CD4-positive, alpha-beta T cell treated with Interleukin-4 for 4 hours (primary cell): Measurements from ENCODE around the gene PUM2.

ENCODE experiments used
- DNase-seq: peaks from one replicate; pipeline ENCODE4 v3.0.0-alpha.2; 2020

The PUM2 gene

DNA sequence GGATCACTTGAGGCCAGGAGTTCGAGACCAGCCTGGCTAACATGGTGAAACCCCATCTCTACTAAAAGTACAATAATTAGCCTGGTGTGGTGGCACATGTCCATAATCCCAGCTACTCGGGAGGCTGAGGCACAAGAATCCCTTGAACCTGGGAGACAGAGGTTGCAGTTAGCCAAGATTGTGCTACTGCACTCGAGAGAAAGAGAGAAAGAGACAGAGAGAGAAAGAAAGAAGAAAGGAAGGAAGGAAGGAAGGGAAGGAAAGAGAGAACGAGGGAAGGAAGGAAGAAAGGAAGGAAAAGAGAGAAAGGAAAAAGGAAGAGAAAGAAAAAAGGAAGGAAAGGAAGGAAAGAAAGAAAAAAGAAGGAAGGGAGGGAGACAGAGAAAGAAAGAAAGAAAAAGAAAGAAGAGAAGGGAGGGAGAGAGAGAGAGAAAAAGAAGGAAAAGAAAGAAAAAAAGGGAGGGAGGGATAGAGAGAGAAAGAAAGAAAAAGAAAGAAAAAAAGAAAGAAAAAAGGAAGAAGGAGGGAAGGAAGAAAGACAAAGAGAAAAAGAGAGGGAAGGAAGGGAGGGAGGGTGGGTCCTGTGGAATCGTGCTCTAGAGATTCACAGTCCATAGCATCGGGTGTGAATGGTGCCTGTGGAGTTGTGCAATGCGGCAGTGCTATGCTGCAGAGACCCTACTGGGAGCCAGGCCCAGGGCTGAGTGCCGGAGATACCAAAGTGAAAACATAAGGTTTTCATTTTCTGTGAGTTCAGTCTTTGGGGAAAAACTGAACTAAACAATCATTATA lies 121.1 kb downstream of the PUM2 start:
- no peak for DNase-seq

DNA sequence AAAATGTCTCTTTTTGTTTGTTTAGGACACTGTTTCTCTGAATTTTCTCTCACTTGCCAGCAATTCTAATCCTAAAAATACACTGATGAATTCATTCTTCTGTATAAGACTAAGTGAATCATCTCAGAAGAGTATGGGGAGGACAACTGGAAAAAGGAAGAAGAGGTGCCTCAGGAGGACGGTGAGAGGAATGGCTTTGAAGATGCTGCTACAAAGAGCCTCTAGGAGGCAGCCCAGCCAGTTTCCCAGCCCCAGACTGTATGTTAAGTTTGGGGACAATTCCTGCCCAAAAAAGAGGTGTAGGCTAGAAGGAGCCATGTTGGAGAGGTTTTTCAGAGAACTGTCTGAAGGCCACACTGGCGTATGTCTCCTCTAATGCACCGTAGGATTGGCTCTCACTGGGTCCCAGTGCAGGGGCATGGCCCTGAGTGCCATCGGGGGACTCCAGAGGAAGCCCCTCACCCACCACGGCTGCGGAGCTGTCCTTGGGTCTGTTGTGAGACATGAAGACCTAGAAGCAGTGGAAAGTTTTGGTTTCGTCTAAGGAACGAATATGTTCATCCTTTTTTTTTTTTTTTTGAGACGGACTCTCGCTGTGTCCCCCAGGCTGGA lies 122.6 kb downstream of the PUM2 start:
- DNase-seq: no peak

DNA sequence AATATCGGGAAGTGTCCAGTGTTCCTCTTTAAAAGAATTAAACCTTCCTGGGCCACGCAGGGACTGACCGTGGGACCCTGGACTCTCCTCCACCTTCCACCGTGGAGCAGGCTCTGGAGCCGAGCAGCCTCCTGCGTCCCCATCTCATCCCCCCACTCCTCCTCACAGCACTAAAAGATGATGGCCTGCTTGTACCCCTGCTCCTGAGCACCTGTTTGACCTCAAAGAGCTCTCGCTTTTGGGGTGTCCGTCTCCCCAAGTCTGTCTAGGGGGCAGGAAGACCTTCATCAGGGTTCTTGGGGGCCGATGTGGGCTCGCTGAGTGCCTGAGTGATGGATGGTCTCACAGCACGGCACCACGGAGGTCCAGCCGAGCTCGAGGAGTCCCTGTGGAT lies 124.5 kb downstream of the PUM2 start:
- DNase-seq: no peak

DNA sequence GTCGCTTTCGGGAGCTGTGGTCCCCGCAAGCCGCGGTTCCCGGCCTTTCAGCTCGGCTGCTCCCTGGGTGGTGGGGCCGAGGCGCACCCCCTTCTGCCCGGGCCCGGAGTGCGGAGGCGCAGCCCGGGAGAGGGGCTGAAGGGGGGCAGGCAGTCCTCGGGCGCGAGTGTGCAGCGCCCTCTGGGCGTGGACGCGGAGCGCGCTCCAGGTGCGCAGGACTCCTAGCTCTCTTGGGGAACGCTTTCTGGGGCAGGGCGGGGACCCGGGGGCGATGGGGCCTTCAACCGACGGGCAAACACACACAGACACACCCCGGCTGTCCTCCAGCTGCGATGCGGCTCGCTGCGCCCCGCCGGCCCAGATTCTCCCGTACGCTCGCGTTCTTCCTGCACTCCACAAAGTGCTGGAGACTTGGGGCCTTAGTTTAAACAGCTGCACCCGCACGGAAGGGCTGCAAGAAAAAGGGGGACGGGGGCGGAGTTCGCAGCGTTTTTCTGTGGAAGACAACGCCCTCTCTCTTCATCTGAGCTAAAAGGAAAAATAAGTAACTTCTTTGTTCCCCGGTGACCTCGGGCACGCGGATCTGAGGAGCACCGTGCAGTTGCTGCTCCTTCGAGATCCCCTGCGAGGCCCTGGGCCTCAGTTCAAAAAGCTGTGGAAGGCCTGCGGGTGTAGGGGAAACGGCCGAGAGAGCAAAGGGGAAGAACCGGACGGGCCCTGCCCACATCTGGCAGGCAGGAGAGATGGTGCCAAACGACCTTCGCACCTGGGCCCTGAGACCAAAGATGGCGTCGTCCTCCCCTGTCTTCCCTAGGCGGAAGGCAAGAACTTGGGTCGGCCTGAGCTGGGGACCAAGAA lies 125.1 kb downstream of the PUM2 start:
- DNase-seq: no peak

DNA sequence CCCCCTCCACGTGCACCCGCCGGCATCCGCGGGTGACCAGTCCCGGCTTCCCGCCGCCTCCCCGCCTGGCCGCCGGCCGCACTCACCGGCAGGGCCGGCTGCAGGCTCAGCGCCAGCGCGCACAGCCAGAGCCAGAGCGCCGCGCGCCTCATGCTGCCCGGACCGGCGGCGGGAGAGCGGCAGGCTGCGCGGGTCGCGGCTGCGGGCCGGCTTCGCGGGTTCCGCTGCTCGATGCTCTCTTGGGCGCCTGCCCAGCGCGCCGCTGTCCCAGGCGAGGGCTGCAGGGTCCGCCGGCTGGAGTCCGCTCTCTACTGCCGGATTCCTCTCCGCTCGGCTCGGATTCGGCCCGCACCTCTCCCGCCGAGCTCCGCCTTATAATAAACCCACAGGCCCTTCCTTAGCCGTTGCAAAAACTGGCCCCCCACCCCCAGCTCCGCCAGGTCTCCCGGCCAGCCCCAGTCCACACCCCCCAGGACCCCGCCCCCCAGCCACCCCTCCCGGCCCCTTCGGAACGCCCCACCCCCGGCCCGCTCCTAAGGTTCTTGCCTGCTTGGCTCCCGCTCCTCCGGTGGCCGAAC lies 125.8 kb downstream of the PUM2 start, which contains the start of gene SDC1:
TSS of gene SDC1 (minus strand) at position 415 of the 578 bp plus-strand sequence. CDS start at position 152, 263 bp downstream.
- DNase-seq: no peak

GRCh38 chr2:20224164-20224715 lies 126.4 kb downstream of the PUM2 start:
- DNase-seq: no peak

- no peak for DNase-seq
Observed at GRCh38 chr2:20223407-20224163, 127.1 kb downstream of the PUM2 start.

- no peak for DNase-seq
Observed at GRCh38 chr2:20222769-20223406, 127.8 kb downstream of the PUM2 start.

DNA sequence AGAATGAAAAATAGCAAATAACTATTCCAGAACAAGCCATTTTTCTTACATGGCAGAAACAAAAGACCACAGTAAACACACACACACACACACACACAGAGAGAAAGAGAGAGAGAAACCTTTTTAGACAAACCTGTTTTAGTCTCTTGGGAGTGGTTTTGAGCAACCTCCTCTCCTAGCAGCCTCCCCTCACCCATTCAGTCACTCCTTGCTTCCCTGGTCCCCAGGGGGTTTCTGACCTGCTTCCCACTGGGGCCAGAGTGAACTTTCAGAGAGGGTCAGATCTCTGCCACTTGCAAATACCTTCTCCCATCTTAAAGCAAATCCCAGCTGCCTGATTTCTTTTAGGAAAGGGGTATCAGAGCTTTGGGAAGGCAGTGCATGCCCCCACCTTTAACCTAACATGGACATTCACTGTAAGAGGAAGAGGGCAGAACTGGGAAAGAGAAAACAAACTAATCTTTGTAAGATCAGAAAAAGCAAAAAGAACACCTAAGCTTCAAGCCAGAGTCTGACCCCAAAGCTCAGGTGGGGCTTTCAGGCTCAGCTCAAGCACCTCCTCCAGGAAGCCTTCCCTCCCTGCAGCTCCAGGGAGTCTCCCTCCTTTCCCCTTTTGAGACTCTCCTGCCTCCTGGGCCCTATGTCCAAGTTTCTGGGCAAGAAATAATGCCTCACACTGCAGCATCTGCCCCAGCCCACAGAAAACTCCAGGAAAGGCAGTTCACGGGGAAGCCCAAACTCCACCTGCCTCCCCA lies 128.5 kb downstream of the PUM2 start:
- no peak for DNase-seq

DNA sequence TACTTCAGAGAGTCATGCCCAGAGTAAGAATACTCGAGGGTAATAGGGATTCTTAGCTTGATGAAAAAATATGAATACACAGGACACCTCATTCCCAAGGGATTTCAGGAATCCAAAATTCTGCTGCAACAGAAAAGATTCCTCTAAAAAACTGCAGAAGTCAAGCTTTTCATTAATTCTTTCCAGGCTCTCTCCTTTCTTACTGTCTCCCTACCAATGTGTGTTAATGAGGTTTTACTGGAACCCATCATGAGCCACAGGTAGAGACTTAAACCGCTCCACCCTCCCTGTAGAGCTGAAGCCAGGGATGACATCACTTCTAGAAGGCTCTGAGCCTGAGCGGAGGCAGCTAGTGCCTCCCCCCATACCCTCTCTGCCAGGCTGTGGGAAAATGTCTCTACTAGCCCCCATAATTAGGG lies 129.1 kb downstream of the PUM2 start:
- DNase-seq: no peak

DNA sequence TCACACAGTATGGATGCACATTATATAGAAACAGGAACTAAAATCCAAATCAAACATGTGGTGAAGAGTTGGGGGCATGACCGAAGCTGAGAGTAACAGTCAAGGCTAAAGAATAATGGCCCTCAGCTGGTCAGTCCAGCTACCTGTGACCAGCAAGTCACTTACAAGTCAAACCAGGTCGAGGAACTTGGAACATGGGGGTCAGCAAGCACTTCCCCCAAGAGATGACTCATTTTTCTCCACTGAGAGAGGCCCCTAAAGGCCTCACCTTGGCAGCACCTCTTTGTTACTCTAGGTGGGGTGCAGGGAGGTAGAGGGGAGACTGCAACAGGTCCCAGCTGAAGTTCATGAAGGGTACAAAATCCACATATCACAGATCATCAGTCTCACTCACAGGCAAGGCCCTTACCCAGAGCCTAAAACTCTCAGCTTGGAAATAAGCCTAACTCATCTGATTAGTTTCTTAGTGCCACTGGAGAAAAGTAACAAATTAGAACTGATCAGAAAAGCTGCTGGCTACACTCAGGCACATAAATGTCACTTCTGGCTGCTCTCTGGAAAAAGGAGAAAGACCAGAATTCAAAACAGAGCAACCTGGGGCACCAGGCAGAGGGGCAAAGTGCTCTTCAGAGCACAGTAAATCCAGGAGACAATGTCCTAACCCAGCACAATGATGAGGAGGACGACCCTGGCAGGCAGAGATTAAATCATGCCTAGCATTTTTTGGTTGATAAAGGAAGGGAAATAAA lies 129.7 kb downstream of the PUM2 start:
- no peak for DNase-seq

GRCh38 chr2:20219763-20220380 lies 130.8 kb downstream of the PUM2 start:
- DNase-seq: no peak

- DNase-seq: no peak
Observed at GRCh38 chr2:20218331-20219320, 132.0 kb downstream of the PUM2 start.

GRCh38 chr2:20217041-20217970 lies 133.3 kb downstream of the PUM2 start:
- DNase-seq: no peak

DNA sequence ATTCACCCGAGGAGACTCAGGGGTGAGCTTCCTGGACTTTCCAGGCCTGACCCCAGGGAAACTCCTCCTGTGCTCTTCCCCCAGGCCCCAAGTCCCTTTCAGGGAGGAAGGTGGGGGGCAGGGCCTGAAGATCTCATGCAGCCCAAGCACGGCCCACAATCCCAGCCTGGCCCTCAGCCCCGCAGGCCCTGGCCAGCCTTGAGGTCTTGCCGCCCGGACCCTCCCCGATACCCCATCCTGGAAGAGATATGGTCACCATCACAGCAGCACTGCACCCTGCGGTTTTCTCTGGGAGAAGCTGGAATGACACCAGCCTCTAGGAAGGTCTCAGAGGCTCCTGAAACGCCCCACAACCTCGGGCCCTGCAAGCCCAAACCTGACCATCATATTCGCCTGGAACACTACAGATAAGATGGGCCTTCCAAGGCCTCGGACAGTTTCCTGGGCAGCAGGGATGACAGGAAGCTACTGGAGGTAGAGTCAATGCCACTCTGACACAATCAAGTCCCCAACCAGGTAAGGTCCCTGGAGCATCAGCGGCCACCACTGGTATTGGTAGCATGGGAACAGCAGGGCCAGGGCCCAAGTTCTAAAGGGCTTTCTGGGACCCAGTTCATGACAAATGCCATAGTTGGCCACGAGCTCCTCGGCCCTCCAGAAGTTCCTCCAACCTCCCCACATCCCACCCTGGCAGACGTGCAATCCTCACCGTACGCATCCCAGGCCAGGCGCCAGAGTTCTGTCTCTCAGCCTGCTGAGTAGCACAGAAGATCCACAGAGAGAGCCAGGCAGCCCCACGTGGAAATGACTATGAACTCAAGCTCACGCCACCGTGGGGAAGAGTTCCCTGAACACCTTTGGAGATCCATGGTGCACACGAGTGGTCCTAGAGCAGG lies 134.3 kb downstream of the PUM2 start:
- no peak for DNase-seq
